ENCODE data around the gene PTP4A2. TPM values are rescaled to one million over a fixed set of nuclear protein-coding genes. Genes with fewer than 3 reads are reported as not detected.

The PTP4A2 gene
- total and polyA plus RNA-seq, 2 of the 8 experiments (the other 6 are each of a cell fraction or from before 2014, with no cell fraction given) = 87.4 to 214 TPM

GRCh38 chr1:31919591-31919990 lies 18.6 kb downstream of the PTP4A2 start (continued):
- TF ChIP-seq BACH1 (IDR thresholded peaks at IDR 0.05; ENCODE audit: low read length) (no peak), HDAC6 (IDR thresholded peaks at IDR 0.05; ENCODE audit: low read depth, low read length) (no peak), SUZ12 (IDR thresholded peaks at IDR 0.05; ENCODE audit: low read length) (no peak), CREB1 (IDR thresholded peaks at IDR 0.05) (no peak), EGR1 (IDR thresholded peaks at IDR 0.05; ENCODE audit: borderline replicate concordance, low read depth, low read length) (no peak), TEAD4 (IDR thresholded peaks at IDR 0.05; ENCODE audit: low read depth, low read length) (no peak)
